CD4-positive, alpha-beta T cell (primary cell): ENCODE measurements around the gene HDAC4. TPM values are rescaled to one million over a fixed set of nuclear protein-coding genes. Genes with fewer than 3 reads are reported as not detected.
A peak's percentile ranks its signal among the peaks of the same experiment; 100 is the strongest.

ENCODE experiments used
- ATAC-seq: fragments of 200-7000 bp; cut with Tn5 transposase; one replicate; pipeline ENCODE4 v1.10.0; 2022; ENCODE audit warnings: mild to moderate bottlenecking; ENCODE audit not compliant: poor library complexity
- CTCF ChIA-PET: fragments of 350-600 bp; sonication (Branson Sonifier 250); formaldehyde crosslinking; loops from one replicate; lab custom pipeline; 2021; ENCODE audit warnings: antibody characterized with exemption, inconsistent platforms; lab: Charles Lee
- POLR2A ChIA-PET: fragments of 350-600 bp; sonication (Branson Sonifier 250); formaldehyde crosslinking; loops from one replicate; lab custom pipeline; 2021; ENCODE audit warnings: antibody characterized with exemption, inconsistent platforms; lab: Charles Lee
- DNase-seq, 14 experiments: peaks; one replicate each; pipeline ENCODE4 v3.0.0-alpha.2; 2013 to 2020; ENCODE audit warnings: mixed read lengths in 2 of 14
- H3K27ac ChIP-seq, 2 donors: one replicate each; pipeline versions ENCODE4 v1.5.1 to v1.7.0; 2013; ENCODE audit warnings: low read length in 2 of 2, low read depth in 1 of 2, mild to moderate bottlenecking in 1 of 2
- H3K27me3 ChIP-seq, 2 experiments: 1 replicate in 1 of 2; 2 replicates in 1 of 2; pipeline versions ENCODE4 v1.6.1 to v1.7.0; 2013; ENCODE audit warnings: low read length in 2 of 2, control low read depth in 1 of 2, mild to moderate bottlenecking in 1 of 2, moderate library complexity in 1 of 2; ENCODE audit not compliant: insufficient read depth in 2 of 2, control insufficient read depth in 1 of 2
- H3K36me3 ChIP-seq: one replicate; pipeline ENCODE4 v1.6.1; 2013; ENCODE audit warnings: low read length, control low read depth; ENCODE audit not compliant: insufficient read depth
- H3K4me1 ChIP-seq: one replicate; pipeline ENCODE4 v1.6.1; 2013; ENCODE audit warnings: low read length, control low read depth; ENCODE audit not compliant: insufficient read depth
- H3K4me3 ChIP-seq: one replicate; pipeline ENCODE4 v1.5.1; 2013; ENCODE audit warnings: mild to moderate bottlenecking, low read length, moderate library complexity
- H3K9me3 ChIP-seq, 2 experiments: 1 replicate in 1 of 2; 2 replicates in 1 of 2; pipeline versions ENCODE4 v1.6.1 to v1.7.0; 2013; ENCODE audit warnings: low read length in 2 of 2, mild to moderate bottlenecking in 2 of 2, control low read depth in 1 of 2, moderate library complexity in 1 of 2; ENCODE audit not compliant: control insufficient read depth in 1 of 2, insufficient read depth in 1 of 2
- H3K27ac Mint-ChIP-seq: one replicate; pipeline ENCODE4 v1.8.0; 2020; ENCODE audit warnings: mixed read lengths
- H3K27me3 Mint-ChIP-seq: one replicate; pipeline ENCODE4 v1.8.0; 2021; ENCODE audit warnings: mixed read lengths
- H3K36me3 Mint-ChIP-seq: one replicate; pipeline ENCODE4 v1.8.0; 2021; ENCODE audit warnings: low read depth, mixed read lengths
- H3K4me1 Mint-ChIP-seq: one replicate; pipeline ENCODE4 v1.8.0; 2021; ENCODE audit warnings: low read depth, mixed read lengths
- H3K4me3 Mint-ChIP-seq: one replicate; pipeline ENCODE4 v1.8.0; 2020; ENCODE audit warnings: mild to moderate bottlenecking, mixed read lengths
- H3K9me3 Mint-ChIP-seq: one replicate; pipeline ENCODE4 v1.8.0; 2020; ENCODE audit warnings: mixed read lengths
- CTCF ChIP-seq: fragments of 200-600 bp; IDR thresholded peaks from one replicate; pipeline ENCODE4 v1.8.0; 2022; ENCODE audit warnings: antibody characterized with exemption, mild to moderate bottlenecking
- intact Hi-C, 2 experiments: fragments of 100-400 bp; cut with DNase I in 1 of 2; cut with micrococcal nuclease in 1 of 2; formaldehyde crosslinking; loops; one replicate each; pipeline versions ENCODE4 v1.15.1 to v1.9.0; 2023 to 2025; cut with DNase I, micrococcal nuclease
- total RNA-seq, 174 experiments: library from RNA in 2 of 174; stranded (reverse) in 2 of 174; gene quantifications; one replicate each; pipeline ENCODE4 v1.2.3 and lab custom pipeline; 2021 to 2026

The HDAC4 gene
- total RNA-seq, 2 experiments from 2014 or later, result 45.3 to 49.2 TPM

- Mint-ChIP-seq H3K36me3 (no peaks in the 10 kb centered on the region), H3K4me1 (peaks cover 53% of the 10 kb centered on the region), H3K9me3 (no peaks in the 10 kb centered on the region), H3K27me3 (no peaks in the 10 kb centered on the region), H3K27ac (peak overlapping the region; percentile 52), H3K4me3 (no peak overlapping the region)
- H3K36me3 ChIP-seq, result no peaks in the 10 kb centered on the region
- CTCF ChIA-PET, result interaction anchor here (2.4 kb wide), 1 partner anchor 10 kb away, joined by 11 read pairs; no protein-coding TSS in a partner anchor
- no peaks in the 10 kb centered on the region for H3K27me3 ChIP-seq
- no peak for TF ChIP-seq CTCF
- H3K27ac ChIP-seq, result no peak overlapping the region
- no peak overlapping the region for H3K4me3 ChIP-seq
- ATAC-seq (no peak), DNase-seq (no peak)
- peaks cover 48% of the 10 kb centered on the region for H3K4me1 ChIP-seq
- POLR2A ChIA-PET, result no interaction called here
- intact Hi-C loops, result no loop called here
- no peaks in the 10 kb centered on the region for H3K9me3 ChIP-seq
Measured at GRCh38 chr2:239277401-239278085, 123.3 kb downstream of the HDAC4 start.

GRCh38 chr2:239276851-239277250, 124.0 kb downstream of the HDAC4 start:
- no peak for ATAC-seq
- H3K4me3 Mint-ChIP-seq, result peak overlapping the region; percentile 58
- Histone ChIP-seq H3K27me3 (no peaks in the 10 kb centered on the region), H3K36me3 (no peaks in the 10 kb centered on the region), H3K4me1 (peaks cover 48% of the 10 kb centered on the region), H3K27ac (no peak overlapping the region), H3K4me3 (no peak overlapping the region), H3K9me3 (no peaks in the 10 kb centered on the region)
- H3K4me1 Mint-ChIP-seq, result peaks cover 59% of the 10 kb centered on the region
- no peaks in the 10 kb centered on the region for H3K9me3 Mint-ChIP-seq
- H3K27me3 Mint-ChIP-seq, result no peaks in the 10 kb centered on the region
- ChIA-PET POLR2A (interaction anchor here (0.8 to 3.0 kb wide), 2 partner anchors 10 to 124 kb away, joined by 3 to 15 read pairs; partner anchors contain the start of gene HDAC4), CTCF (interaction anchor here (2.2 to 2.4 kb wide), 2 partner anchors 9 to 93 kb away, joined by 11 to 12 read pairs; no protein-coding TSS in a partner anchor)
- H3K36me3 Mint-ChIP-seq, result no peaks in the 10 kb centered on the region
- intact Hi-C loops, result no loop called here
- DNase-seq, result no peak
- H3K27ac Mint-ChIP-seq, result peak overlapping the region; percentile 71
- TF ChIP-seq CTCF, result no peak

GRCh38 chr2:239275847-239276831, 124.7 kb downstream of the HDAC4 start:
- H3K9me3 Mint-ChIP-seq, result no peaks in the 10 kb centered on the region
- intact Hi-C loops, result loop anchor here (1.0 to 2.0 kb wide), 3 partner anchors 9 to 22 kb away; no protein-coding TSS in a partner anchor
- H3K27ac Mint-ChIP-seq, result peak overlapping the region; percentile 93
- Histone ChIP-seq H3K4me1 (peaks cover 48% of the 10 kb centered on the region), H3K9me3 (no peaks in the 10 kb centered on the region), H3K27ac (no peak overlapping the region), H3K36me3 (no peaks in the 10 kb centered on the region), H3K27me3 (no peaks in the 10 kb centered on the region), H3K4me3 (peak overlapping the region; percentile 47)
- H3K4me3 Mint-ChIP-seq, result peak overlapping the region; percentile 79
- POLR2A ChIA-PET, result interaction anchor here (0.7 to 4.9 kb wide), 12 partner anchors 8 to 125 kb away, joined by 3 to 30 read pairs (median 8); partner anchors contain the start of gene HDAC4
- no peak for TF ChIP-seq CTCF
- H3K4me1 Mint-ChIP-seq, result peaks cover 59% of the 10 kb centered on the region
- H3K27me3 Mint-ChIP-seq, result no peaks in the 10 kb centered on the region
- no peaks in the 10 kb centered on the region for H3K36me3 Mint-ChIP-seq
- CTCF ChIA-PET, result interaction anchor here (1.0 to 3.9 kb wide), 12 partner anchors 9 to 123 kb away, joined by 3 to 26 read pairs (median 10); no protein-coding TSS in a partner anchor
- DNase-seq (no peak), ATAC-seq (no peak)
